GM12878 (cell line): ENCODE data around the gene SLC2A3. TPM values are rescaled to one million over a fixed set of nuclear protein-coding genes. Genes with fewer than 3 reads are reported as not detected.

ENCODE experiments used
- ATAC-seq: fragments of 200-7000 bp; cut with Tn5 transposase; 3 replicates; pipeline ENCODE4 v1.9.1; 2020; ENCODE audit warnings: mild to moderate bottlenecking, moderate library complexity
- BruUV-seq: library from RNA; stranded (reverse); fragments of 400-500 nt; replicated peaks from 2 replicates; lab custom pipeline; 2021; lab: Mats Ljungman, UMichigan
- CTCF ChIA-PET: fragments of 300-600 bp; sonication (Branson Sonifier 250); formaldehyde crosslinking; extraction: SDS; loops from one replicate; lab custom pipeline; 2021; ENCODE audit warnings: inconsistent platforms; lab: Yijun Ruan, JAX
- POLR2A ChIA-PET: fragments of 350-600 bp; formaldehyde crosslinking; extraction: SDS; loops from one replicate; lab custom pipeline; 2021; ENCODE audit warnings: inconsistent platforms; lab: Charles Lee
- RAD21 ChIA-PET: fragments of 300-600 bp; sonication (Branson Sonifier 250); formaldehyde crosslinking; loops from one replicate; lab custom pipeline; 2023; ENCODE audit warnings: antibody characterized with exemption; ENCODE audit not compliant: unreplicated experiment; lab: Charles Lee
- SMC1A ChIA-PET: fragments of 300-600 bp; sonication (Branson Sonifier 250); formaldehyde crosslinking; loops from one replicate; lab custom pipeline; 2023; ENCODE audit not compliant: unreplicated experiment, uncharacterized antibody; lab: Charles Lee
- DNase-seq: peaks from one replicate; pipeline ENCODE4 v3.0.0-alpha.2; 2011; ENCODE audit warnings: low read depth, low spot score
- FAIRE-seq: peaks from 3 replicates; lab custom pipeline; 2011; peaks lifted over from hg19 to GRCh38; lab: Jason Lieb, UNC
- H2AFZ ChIP-seq: 2 replicates; pipeline ENCODE4 v1.6.0; 2011; ENCODE audit warnings: low read depth, low read length, control low read depth; ENCODE audit not compliant: control insufficient read depth
- H3K27ac ChIP-seq: 2 replicates; pipeline ENCODE4 v1.5.1; 2011; ENCODE audit warnings: control low read depth; ENCODE audit not compliant: control insufficient read depth, insufficient read depth
- H3K27me3 ChIP-seq, 2 experiments: replicated peaks in 1 of 2; 2 replicates each; pipeline versions ENCODE4 v1.6.0 to v1.6.1; 2011; ENCODE audit warnings: low read length in 1 of 2; ENCODE audit not compliant: control insufficient read depth in 2 of 2, insufficient read depth in 2 of 2
- H3K36me3 ChIP-seq, 2 experiments: 2 replicates each; pipeline ENCODE4 v1.5.1; 2011; ENCODE audit warnings: low read length in 1 of 2; ENCODE audit not compliant: control insufficient read depth in 2 of 2, insufficient read depth in 2 of 2
- H3K4me1 ChIP-seq: 2 replicates; pipeline ENCODE4 v1.6.1; 2011; ENCODE audit warnings: mild to moderate bottlenecking, low read length, moderate library complexity, mixed read lengths; ENCODE audit not compliant: control insufficient read depth, insufficient read depth
- H3K4me2 ChIP-seq: 2 replicates; pipeline ENCODE4 v1.6.0; 2011; ENCODE audit warnings: control low read depth; ENCODE audit not compliant: control insufficient read depth, insufficient read depth
- H3K4me3 ChIP-seq: fragments of 200-600 bp; sonication (generic); 2 replicates; pipeline ENCODE4 v1.5.1; 2016
- H3K79me2 ChIP-seq: 2 replicates; pipeline ENCODE4 v1.6.0; 2011; ENCODE audit warnings: low read length; ENCODE audit not compliant: control insufficient read depth, insufficient read depth
- H3K9ac ChIP-seq: 2 replicates; pipeline ENCODE4 v1.8.0; 2011; ENCODE audit warnings: low read length, control low read depth, mixed read lengths; ENCODE audit not compliant: control insufficient read depth, insufficient read depth
- H3K9me3 ChIP-seq: replicated peaks from 3 replicates; pipeline ENCODE4 v1.5.1; 2011; ENCODE audit warnings: mild to moderate bottlenecking, low read length; ENCODE audit not compliant: control insufficient read depth, insufficient read depth
- H4K20me1 ChIP-seq: 2 replicates; pipeline ENCODE4 v1.6.0; 2011; ENCODE audit not compliant: control insufficient read depth, insufficient read depth
- CHD1 ChIP-seq: IDR thresholded peaks from 2 replicates; pipeline ENCODE4 v1.6.1; 2012; ENCODE audit warnings: low read depth, low read length, improper control_type of control experiment
- CREB1 ChIP-seq: IDR thresholded peaks from 2 replicates; pipeline ENCODE4 v1.6.1; 2012; ENCODE audit warnings: low read depth, mild to moderate bottlenecking, inconsistent platforms
- EED ChIP-seq: sonication (generic); IDR thresholded peaks from 2 replicates; pipeline ENCODE4 v1.6.1; 2016; ENCODE audit warnings: antibody characterized with exemption, low read depth
- EGR1 ChIP-seq, 2 experiments: IDR thresholded peaks; 1 replicate in 1 of 2; 2 replicates in 1 of 2; pipeline ENCODE4 v1.6.1; 2011 to 2012; ENCODE audit warnings: low read depth in 2 of 2, low read length in 2 of 2, borderline replicate concordance in 1 of 2, mild to moderate bottlenecking in 1 of 2, moderate library complexity in 1 of 2
- IKZF1 ChIP-seq: fragments of 450-650 bp; conservative IDR thresholded peaks from 2 replicates; pipeline ENCODE4 v1.6.1; 2017; ENCODE audit warnings: antibody characterized with exemption, mild to moderate bottlenecking
- KLF5 ChIP-seq: fragments of 450-650 bp; IDR thresholded peaks from 2 replicates; pipeline ENCODE4 v1.6.1; 2014; ENCODE audit warnings: mild to moderate bottlenecking; ENCODE audit not compliant: partially characterized antibody
- NFXL1 ChIP-seq: fragments of 450-650 bp; IDR thresholded peaks from 2 replicates; pipeline ENCODE4 v1.6.1; 2017; ENCODE audit warnings: antibody characterized with exemption, mild to moderate bottlenecking, borderline replicate concordance
- NR2F1 ChIP-seq: fragments of 450-650 bp; conservative IDR thresholded peaks from 2 replicates; pipeline ENCODE4 v1.6.1; 2017; ENCODE audit warnings: mild to moderate bottlenecking
- PAX8 ChIP-seq: fragments of 450-650 bp; IDR thresholded peaks from 2 replicates; pipeline ENCODE4 v1.6.1; 2017; ENCODE audit warnings: mild to moderate bottlenecking, moderate library complexity
- POLR2AphosphoS2 ChIP-seq: IDR thresholded peaks from 2 replicates; pipeline ENCODE4 v1.6.1; 2011; ENCODE audit warnings: low read depth, mild to moderate bottlenecking, low read length, improper control_type of control experiment, moderate library complexity
- RB1 ChIP-seq: fragments of 450-650 bp; formaldehyde crosslinking; IDR thresholded peaks from 2 replicates; pipeline ENCODE4 v1.6.1; 2017; ENCODE audit warnings: mild to moderate bottlenecking, borderline replicate concordance
- RUNX3 ChIP-seq: IDR thresholded peaks from 2 replicates; pipeline ENCODE4 v1.6.1; 2012; ENCODE audit warnings: low read length, inconsistent platforms
- ZNF217 ChIP-seq: fragments of 450-650 bp; IDR thresholded peaks from 2 replicates; pipeline ENCODE4 v1.6.1; 2017; ENCODE audit warnings: antibody characterized with exemption, mild to moderate bottlenecking
- WGBS: methylation state at CpG from one replicate; pipeline ENCODE4 v1.1.6; 2016; ENCODE audit warnings: low lambda C conversion rate; ENCODE audit not compliant: insufficient replicate concordance, insufficient coverage; ENCODE audit errors: missing lambda C conversion rate; 5-methylcytosine and 5-hydroxymethylcytosine counted together
- in situ Hi-C: fragments of 300-500 bp; cut with MboI; formaldehyde crosslinking; loops from 9 replicates; pipeline ENCODE4 v1.14.3; 2018; ENCODE audit warnings: mixed read lengths
- intact Hi-C: fragments of 100-400 bp; cut with micrococcal nuclease; formaldehyde crosslinking; loops from one replicate; pipeline ENCODE4 v1.14.2; 2022; ENCODE audit not compliant: unreplicated experiment
- polyA plus RNA-seq, 11 experiments: library from polyadenylated mRNA; depleted of rRNA in 4 of 11; unstranded in 6 of 11; stranded (reverse) in 5 of 11; fragments of >200 nt; fragmentation: Nextera tagmentation in 4 of 11; fragmentation: Illumina TruSeq in 1 of 11; extraction: Ambion mirVana in 4 of 11; extraction: Trizol in 1 of 11; gene quantifications; 1 replicate in 1 of 11; 2 replicates in 10 of 11; pipeline versions ENCODE4 v1.2.1 to v1.2.3, GENCODE V29; 2011 to 2016; ENCODE audit warnings: inconsistent platforms in 2 of 11, missing spikeins in 2 of 11, low read depth in 1 of 11
- total RNA-seq, 4 experiments: library from RNA; depleted of rRNA in 3 of 4; stranded (reverse); fragments of >200 nt in 3 of 4; fragmentation: Illumina TruSeq in 1 of 4; extraction: Trizol in 1 of 4; gene quantifications; 2 replicates each; pipeline versions ENCODE4 v1.2.1 to v1.2.3, GENCODE V29; 2013 to 2021
- TF ChIP-seq, protein P1 (sequence below): fragments of 150-350 bp; IDR thresholded peaks from 2 replicates; pipeline ENCODE4 v1.6.1; 2016; ENCODE audit warnings: low read depth, low read length
- TF ChIP-seq, protein P2 (sequence below): IDR thresholded peaks from 2 replicates; pipeline ENCODE4 v1.6.1; 2012; ENCODE audit warnings: low read length, inconsistent platforms
- TF ChIP-seq, protein P3 (sequence below): fragments of 450-650 bp; IDR thresholded peaks from 2 replicates; pipeline ENCODE4 v1.6.1; 2018; ENCODE audit warnings: mild to moderate bottlenecking, low read depth, moderate library complexity; ENCODE audit not compliant: partially characterized antibody

SLC2A3 gene
- total and polyA plus RNA-seq, 10 of the 15 experiments (the other 5 are each of a cell fraction or from before 2014, with no cell fraction given) = 6.5 to 66.3 (median 11.2) TPM

DNA sequence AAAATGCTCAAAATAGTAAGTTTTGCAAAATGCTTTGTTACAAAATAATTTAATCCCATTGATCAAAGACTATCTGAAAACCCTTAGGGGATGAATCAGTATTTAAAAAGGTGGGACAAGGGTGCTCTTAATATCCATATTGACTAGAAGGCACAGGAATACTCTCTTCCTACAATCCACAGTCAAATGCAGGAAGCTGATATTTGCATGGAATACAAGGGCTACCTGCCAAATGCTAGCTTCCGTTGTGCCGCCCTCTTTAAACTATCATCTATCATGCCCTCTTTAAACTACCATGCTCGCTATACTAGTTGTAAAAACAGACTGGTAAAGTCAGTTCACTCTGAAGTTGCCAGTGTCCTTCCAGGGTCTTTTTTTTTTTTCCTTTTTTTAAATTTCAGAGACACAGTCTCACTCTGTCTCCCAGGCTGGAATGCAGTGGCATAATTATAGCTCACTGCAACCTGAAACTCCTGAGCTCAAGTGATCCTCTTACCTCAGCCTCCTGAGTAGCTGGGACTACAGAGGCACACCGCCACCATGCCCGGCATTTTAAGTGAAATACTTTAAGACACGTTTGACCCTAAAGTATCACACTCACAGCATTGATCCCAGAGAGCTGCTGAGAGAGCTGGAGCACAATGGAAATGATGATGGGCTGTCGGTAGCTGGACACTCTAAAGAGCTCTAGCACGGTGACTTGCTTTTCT lies 6.7 kb downstream of the SLC2A3 start:
- Histone ChIP-seq H3K36me3 (peaks cover 0 to 38% of the 10 kb centered on the region in 2 experiments), H3K4me3 (no peak overlapping the region), H3K79me2 (peaks cover 16% of the 10 kb centered on the region), H3K4me2 (no peak overlapping the region), H3K4me1 (no peaks in the 10 kb centered on the region), H3K27ac (no peak overlapping the region), H2AFZ (no peak overlapping the region), H3K9me3 (no peaks in the 10 kb centered on the region), H3K27me3 (no peaks in the 10 kb centered on the region), H4K20me1 (no peaks in the 10 kb centered on the region), H3K9ac (no peak overlapping the region)
- POLR2A ChIA-PET = interaction anchor here (0.6 kb wide), 1 partner anchor 57 kb away, joined by 3 read pairs; no protein-coding TSS in a partner anchor
- WGBS = 98% methylated on average over 8 of the region's 8 CpGs
- intact Hi-C loops = no loop called here
- in situ Hi-C loops = no loop called here
- no peak for ATAC-seq
- BruUV-seq = no TSS peak
- CTCF ChIA-PET = interaction anchor here (0.6 to 7.5 kb wide), 3 partner anchors 66 to 1390 kb away, joined by 3 to 141 read pairs (median 3); no protein-coding TSS in a partner anchor
- RAD21 ChIA-PET = no interaction called here
- SMC1A ChIA-PET = interaction anchor here (1.0 to 1.4 kb wide), 2 partner anchors 10 to 66 kb away, joined by 4 read pairs; no protein-coding TSS in a partner anchor
- FAIRE-seq = no peak
- TF ChIP-seq, protein P1, sequence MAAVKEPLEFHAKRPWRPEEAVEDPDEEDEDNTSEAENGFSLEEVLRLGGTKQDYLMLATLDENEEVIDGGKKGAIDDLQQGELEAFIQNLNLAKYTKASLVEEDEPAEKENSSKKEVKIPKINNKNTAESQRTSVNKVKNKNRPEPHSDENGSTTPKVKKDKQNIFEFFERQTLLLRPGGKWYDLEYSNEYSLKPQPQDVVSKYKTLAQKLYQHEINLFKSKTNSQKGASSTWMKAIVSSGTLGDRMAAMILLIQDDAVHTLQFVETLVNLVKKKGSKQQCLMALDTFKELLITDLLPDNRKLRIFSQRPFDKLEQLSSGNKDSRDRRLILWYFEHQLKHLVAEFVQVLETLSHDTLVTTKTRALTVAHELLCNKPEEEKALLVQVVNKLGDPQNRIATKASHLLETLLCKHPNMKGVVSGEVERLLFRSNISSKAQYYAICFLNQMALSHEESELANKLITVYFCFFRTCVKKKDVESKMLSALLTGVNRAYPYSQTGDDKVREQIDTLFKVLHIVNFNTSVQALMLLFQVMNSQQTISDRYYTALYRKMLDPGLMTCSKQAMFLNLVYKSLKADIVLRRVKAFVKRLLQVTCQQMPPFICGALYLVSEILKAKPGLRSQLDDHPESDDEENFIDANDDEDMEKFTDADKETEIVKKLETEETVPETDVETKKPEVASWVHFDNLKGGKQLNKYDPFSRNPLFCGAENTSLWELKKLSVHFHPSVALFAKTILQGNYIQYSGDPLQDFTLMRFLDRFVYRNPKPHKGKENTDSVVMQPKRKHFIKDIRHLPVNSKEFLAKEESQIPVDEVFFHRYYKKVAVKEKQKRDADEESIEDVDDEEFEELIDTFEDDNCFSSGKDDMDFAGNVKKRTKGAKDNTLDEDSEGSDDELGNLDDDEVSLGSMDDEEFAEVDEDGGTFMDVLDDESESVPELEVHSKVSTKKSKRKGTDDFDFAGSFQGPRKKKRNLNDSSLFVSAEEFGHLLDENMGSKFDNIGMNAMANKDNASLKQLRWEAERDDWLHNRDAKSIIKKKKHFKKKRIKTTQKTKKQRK = no peak
- TF ChIP-seq RUNX3 = no peak
- no peak for TF ChIP-seq KLF5
- no peak for TF ChIP-seq NR2F1
- TF ChIP-seq, protein P2, sequence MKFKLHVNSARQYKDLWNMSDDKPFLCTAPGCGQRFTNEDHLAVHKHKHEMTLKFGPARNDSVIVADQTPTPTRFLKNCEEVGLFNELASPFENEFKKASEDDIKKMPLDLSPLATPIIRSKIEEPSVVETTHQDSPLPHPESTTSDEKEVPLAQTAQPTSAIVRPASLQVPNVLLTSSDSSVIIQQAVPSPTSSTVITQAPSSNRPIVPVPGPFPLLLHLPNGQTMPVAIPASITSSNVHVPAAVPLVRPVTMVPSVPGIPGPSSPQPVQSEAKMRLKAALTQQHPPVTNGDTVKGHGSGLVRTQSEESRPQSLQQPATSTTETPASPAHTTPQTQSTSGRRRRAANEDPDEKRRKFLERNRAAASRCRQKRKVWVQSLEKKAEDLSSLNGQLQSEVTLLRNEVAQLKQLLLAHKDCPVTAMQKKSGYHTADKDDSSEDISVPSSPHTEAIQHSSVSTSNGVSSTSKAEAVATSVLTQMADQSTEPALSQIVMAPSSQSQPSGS = no peak
- no peak for TF ChIP-seq CHD1
- no peak for TF ChIP-seq RB1
- TF ChIP-seq EED = no peak
- TF ChIP-seq ZNF217 = no peak
- TF ChIP-seq, protein P3, sequence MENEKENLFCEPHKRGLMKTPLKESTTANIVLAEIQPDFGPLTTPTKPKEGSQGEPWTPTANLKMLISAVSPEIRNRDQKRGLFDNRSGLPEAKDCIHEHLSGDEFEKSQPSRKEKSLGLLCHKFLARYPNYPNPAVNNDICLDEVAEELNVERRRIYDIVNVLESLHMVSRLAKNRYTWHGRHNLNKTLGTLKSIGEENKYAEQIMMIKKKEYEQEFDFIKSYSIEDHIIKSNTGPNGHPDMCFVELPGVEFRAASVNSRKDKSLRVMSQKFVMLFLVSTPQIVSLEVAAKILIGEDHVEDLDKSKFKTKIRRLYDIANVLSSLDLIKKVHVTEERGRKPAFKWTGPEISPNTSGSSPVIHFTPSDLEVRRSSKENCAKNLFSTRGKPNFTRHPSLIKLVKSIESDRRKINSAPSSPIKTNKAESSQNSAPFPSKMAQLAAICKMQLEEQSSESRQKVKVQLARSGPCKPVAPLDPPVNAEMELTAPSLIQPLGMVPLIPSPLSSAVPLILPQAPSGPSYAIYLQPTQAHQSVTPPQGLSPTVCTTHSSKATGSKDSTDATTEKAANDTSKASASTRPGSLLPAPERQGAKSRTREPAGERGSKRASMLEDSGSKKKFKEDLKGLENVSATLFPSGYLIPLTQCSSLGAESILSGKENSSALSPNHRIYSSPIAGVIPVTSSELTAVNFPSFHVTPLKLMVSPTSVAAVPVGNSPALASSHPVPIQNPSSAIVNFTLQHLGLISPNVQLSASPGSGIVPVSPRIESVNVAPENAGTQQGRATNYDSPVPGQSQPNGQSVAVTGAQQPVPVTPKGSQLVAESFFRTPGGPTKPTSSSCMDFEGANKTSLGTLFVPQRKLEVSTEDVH = no peak
- no peak for TF ChIP-seq CREB1
- no peak for TF ChIP-seq PAX8
- no peak for TF ChIP-seq EGR1 (IDR thresholded peaks at IDR 0.05; ENCODE audit: borderline replicate concordance in 1 of 2, low read depth in 2 of 2, low read length in 2 of 2)
- no peak for TF ChIP-seq POLR2AphosphoS2
- TF ChIP-seq IKZF1 = no peak
- TF ChIP-seq NFXL1 = no peak
- no peak for DNase-seq
